Activated T-helper 1 cell treated with anti-CD3 and anti-CD28 coated beads, Interleukin-12 subunit alpha, Interleukin-12 subunit beta, Interleukin-2, Interleukin-4 antibody, amounts not matched to agents 30 ng/mL and 10 ng/mL and 1 ng/mL, durations not matched to agents 14 hours and 24 hours and 36 hours (primary cell): Measurements from ENCODE around the gene SLC25A36. TPM values are rescaled to one million over a fixed set of nuclear protein-coding genes. Genes with fewer than 3 reads are reported as not detected.
A peak's percentile ranks its signal among the peaks of the same experiment; 100 is the strongest.
"Not testable (repeated sequence)": the region's sequence is repeated elsewhere in the genome, so short reads cannot be mapped to it uniquely, and the experiment has no call there.

Source experiments
- DNase-seq: peaks from one replicate; pipeline ENCODE4 v3.0.0; 2021; ENCODE audit warnings: low spot score
- H3K27ac Mint-ChIP-seq: one replicate; pipeline ENCODE4 v1.8.0; 2021; ENCODE audit warnings: mild to moderate bottlenecking, mixed read lengths
- H3K27me3 Mint-ChIP-seq: one replicate; pipeline ENCODE4 v1.8.0; 2022; ENCODE audit warnings: mild to moderate bottlenecking, moderate library complexity, mixed read lengths; ENCODE audit not compliant: insufficient read depth
- H3K36me3 Mint-ChIP-seq: one replicate; pipeline ENCODE4 v1.8.0; 2021; ENCODE audit warnings: low read depth, mixed read lengths
- H3K4me1 Mint-ChIP-seq: one replicate; pipeline ENCODE4 v1.8.0; 2021; ENCODE audit warnings: low read depth, mixed read lengths
- H3K4me3 Mint-ChIP-seq: one replicate; pipeline ENCODE4 v1.8.0; 2021; ENCODE audit warnings: mild to moderate bottlenecking, moderate library complexity, mixed read lengths
- H3K9me3 Mint-ChIP-seq: one replicate; pipeline ENCODE4 v1.8.0; 2021; ENCODE audit warnings: mixed read lengths
- intact Hi-C: fragments of 100-400 bp; cut with micrococcal nuclease; formaldehyde crosslinking; loops from one replicate; pipeline ENCODE4 v1.15.1; 2024
- total RNA-seq: library from RNA; stranded (reverse); gene quantifications from 2 replicates; pipeline ENCODE4 v1.2.3, GENCODE V29; 2022

SLC25A36 gene
- total RNA-seq, 1 donor from 2014 or later: 49.5 TPM

- Mint-ChIP-seq H3K4me1 (no peaks in the 10 kb centered on the region), H3K4me3 (no peak overlapping the region), H3K27me3 (peaks cover 17% of the 10 kb centered on the region), H3K36me3 (no peaks in the 10 kb centered on the region), H3K9me3 (no peaks in the 10 kb centered on the region), H3K27ac (no peak overlapping the region)
- DNase-seq: no peak
- intact Hi-C loops: no loop called here
Observed at GRCh38 chr3:140914384-140914945, 27.2 kb upstream of the SLC25A36 start.

DNA sequence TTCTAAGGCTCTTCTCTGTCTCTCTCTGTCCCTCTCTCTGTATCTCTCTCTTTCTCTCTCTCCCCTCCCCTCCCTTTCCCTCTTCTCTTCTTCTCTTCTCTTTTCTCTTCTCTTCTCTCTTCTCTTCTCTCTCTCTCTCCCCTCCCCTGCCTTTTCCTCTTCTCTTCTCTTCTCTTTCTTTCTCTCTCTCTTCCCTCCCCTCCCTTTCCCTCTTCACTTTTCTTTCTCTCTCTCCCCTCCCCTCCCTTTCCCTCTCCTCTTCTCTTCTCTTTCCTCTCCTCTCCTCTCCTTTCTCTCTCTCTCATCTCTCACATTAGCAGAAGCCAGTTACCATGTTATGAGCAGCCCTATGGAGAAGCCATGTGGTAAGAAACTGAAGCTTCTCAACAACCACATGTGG lies 25.0 kb upstream of the SLC25A36 start:
- Mint-ChIP-seq H3K4me3 (no peak overlapping the region), H3K4me1 (no peaks in the 10 kb centered on the region), H3K36me3 (no peaks in the 10 kb centered on the region), H3K27me3 (peaks cover 25% of the 10 kb centered on the region), H3K27ac (no peak overlapping the region), H3K9me3 (no peaks in the 10 kb centered on the region)
- intact Hi-C loops: no loop called here
- no peak for DNase-seq

GRCh38 chr3:140917772-140918171 lies 23.9 kb upstream of the SLC25A36 start:
- intact Hi-C loops: no loop called here
- Mint-ChIP-seq H3K27me3 (peaks cover 24% of the 10 kb centered on the region), H3K36me3 (no peaks in the 10 kb centered on the region), H3K27ac (no peak overlapping the region), H3K9me3 (no peaks in the 10 kb centered on the region), H3K4me1 (no peaks in the 10 kb centered on the region), H3K4me3 (no peak overlapping the region)
- DNase-seq: no peak

DNA sequence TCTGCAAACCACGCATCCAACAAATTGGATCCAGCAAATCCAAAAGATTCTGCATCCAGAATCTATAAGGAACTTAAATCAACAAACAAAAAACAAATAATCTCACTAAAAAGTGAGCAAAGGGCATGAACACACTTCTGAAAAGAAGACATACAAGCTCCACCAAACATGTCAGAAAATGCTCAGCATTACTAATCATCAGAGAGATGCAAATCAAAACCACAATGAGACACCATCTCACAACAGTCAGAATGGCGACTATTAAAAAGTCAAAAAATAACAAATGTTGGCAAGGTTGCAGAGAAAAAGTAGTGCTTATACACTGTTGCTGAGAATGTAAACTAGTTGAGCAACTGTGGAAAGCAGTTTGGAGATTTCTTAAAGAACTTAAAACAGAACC lies 21.6 kb upstream of the SLC25A36 start:
- Mint-ChIP-seq H3K9me3 (no peaks in the 10 kb centered on the region), H3K4me1 (no peaks in the 10 kb centered on the region), H3K4me3 (no peak overlapping the region), H3K36me3 (no peaks in the 10 kb centered on the region), H3K27ac (no peak overlapping the region), H3K27me3 (peaks cover 19% of the 10 kb centered on the region)
- intact Hi-C loops: no loop called here
- no peak for DNase-seq

DNA sequence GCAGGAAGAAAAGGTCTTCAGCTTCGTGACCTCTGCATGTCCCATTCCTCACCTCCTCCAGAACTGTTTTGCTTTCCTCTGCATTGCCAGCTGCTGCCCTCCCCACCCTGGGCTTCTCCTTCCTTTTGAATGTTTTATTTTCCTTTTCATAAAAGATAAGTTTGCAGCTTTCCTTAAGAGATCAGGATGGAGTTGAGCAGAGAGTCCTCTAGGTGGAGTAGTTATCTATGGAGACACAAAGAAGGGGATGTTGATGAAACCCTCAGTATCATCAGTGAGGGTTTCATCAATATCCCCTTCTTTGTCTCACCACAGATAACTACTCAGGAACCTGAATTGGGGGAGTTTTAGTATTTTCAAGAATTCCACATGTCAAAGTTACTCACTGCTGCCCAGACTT lies 19.0 kb upstream of the SLC25A36 start:
- peaks cover 21% of the 10 kb centered on the region for H3K27me3 Mint-ChIP-seq
- H3K4me3 Mint-ChIP-seq: no peak overlapping the region
- no peaks in the 10 kb centered on the region for H3K4me1 Mint-ChIP-seq
- H3K9me3 Mint-ChIP-seq: no peaks in the 10 kb centered on the region
- DNase-seq: no peak
- H3K27ac Mint-ChIP-seq: no peak overlapping the region
- H3K36me3 Mint-ChIP-seq: no peaks in the 10 kb centered on the region
- intact Hi-C loops: no loop called here

DNA sequence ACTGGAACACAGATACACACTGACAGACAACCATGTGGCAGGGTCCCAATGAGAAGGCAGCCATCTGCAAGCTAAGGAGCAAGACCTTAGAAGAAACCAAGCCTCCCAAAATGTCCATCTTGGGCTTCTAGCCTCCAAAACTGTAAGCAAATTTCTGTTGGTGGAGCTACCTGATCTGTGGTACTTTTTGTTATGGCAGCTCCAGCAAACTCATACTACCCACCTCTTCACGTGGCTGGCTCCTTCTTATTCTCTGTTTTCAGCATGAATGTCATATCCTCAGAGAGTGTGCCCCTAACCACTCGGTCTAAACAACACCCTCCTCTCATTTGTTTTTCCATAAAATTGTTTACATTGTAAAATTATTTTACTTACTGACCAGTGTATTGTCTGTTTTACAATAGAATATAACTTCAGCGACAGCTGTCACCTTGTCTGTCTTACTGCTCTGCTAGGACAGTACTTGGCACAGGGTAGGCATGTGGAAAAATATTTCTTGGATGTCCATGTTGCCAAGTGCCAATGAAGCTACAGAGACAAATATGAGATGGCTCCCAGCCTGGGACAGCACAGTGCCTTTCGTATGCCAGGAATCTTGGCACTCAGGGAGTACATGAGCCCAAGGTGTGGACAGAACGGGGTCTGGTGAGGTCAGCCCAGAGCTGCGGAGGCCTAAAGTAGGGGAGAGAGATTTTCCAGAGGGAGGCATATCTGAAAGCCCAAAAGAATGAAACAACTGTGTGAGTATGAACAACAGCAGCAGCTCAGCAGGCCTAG lies 17.4 kb upstream of the SLC25A36 start:
- H3K9me3 Mint-ChIP-seq: no peaks in the 10 kb centered on the region
- intact Hi-C loops: no loop called here

DNA sequence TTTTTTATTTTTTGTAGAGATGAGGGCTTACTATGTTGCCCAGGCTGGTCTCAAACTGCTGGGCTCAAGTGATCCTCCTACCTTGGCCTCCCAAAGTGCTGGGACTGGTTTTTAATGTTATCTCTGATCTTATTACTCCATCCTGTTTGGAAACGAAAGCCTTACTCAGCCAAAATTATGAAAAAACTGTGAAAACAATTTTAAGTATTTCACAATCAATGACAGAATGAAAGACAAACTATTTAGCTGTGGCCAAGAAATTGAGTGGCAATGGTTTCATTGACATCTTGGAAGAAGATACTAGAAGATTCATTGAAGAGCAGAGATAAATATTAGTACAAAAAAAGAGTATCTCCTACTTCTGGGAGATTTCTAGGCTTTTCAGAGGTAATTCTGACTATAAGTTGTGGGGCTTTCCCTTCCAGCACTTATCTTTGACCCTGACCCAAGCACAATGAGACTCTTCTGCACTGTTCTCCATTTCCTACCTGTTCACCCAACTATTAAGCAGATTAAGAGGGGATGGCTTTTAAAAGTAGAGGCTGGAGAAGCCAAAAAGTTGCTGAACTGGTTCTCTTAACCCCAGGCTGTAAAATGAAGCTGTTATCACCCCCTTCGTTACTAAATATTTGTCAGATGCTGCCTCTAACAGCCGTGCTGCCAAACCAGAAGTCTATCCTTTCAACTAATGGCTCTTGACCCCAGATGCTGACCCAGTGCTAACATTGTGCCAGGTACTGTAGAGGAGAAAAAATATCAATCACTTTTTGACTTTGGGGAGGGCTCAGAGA lies 14.2 kb upstream of the SLC25A36 start:
- no peaks in the 10 kb centered on the region for H3K4me1 Mint-ChIP-seq
- H3K4me3 Mint-ChIP-seq: no peak overlapping the region
- no peaks in the 10 kb centered on the region for H3K36me3 Mint-ChIP-seq
- intact Hi-C loops: no loop called here
- DNase-seq: no peak
- H3K9me3 Mint-ChIP-seq: no peaks in the 10 kb centered on the region
- H3K27me3 Mint-ChIP-seq: peaks cover 21% of the 10 kb centered on the region
- no peak overlapping the region for H3K27ac Mint-ChIP-seq

More for the DNA sequence above, 17.4 kb upstream of the SLC25A36 start:
- Mint-ChIP-seq H3K27me3 (peaks cover 16% of the 10 kb centered on the region), H3K27ac (no peak overlapping the region), H3K4me3 (no peak overlapping the region), H3K36me3 (no peaks in the 10 kb centered on the region), H3K4me1 (no peaks in the 10 kb centered on the region)
- DNase-seq: no peak

DNA sequence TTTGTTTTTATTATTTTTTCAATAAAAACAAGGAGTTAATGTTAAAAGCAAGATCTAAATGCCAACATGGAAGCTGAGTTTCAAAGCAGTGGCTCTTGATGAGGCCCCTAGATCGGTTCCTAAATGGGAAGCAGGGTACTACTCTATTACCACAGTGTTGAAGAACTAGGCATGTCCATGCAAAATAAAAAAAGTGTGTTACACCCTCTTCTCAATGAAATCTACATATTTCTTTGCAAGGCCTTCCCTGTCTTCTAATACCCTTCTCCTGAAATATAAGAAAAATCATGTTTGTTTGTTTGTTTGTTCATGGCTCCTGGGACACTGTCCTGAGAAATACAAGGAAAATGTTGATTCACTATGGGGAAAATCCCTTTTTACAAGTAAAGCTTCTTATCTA lies 12.2 kb upstream of the SLC25A36 start:
- H3K4me1 Mint-ChIP-seq: no peaks in the 10 kb centered on the region
- intact Hi-C loops: no loop called here
- H3K36me3 Mint-ChIP-seq: no peaks in the 10 kb centered on the region
- H3K9me3 Mint-ChIP-seq: no peaks in the 10 kb centered on the region
- H3K4me3 Mint-ChIP-seq: no peak overlapping the region
- no peak overlapping the region for H3K27ac Mint-ChIP-seq
- no peak for DNase-seq
- H3K27me3 Mint-ChIP-seq: peaks cover 21% of the 10 kb centered on the region

GRCh38 chr3:140931016-140931454 lies 10.6 kb upstream of the SLC25A36 start:
- Mint-ChIP-seq H3K36me3 (no peaks in the 10 kb centered on the region), H3K27me3 (peaks cover 19% of the 10 kb centered on the region), H3K4me1 (no peaks in the 10 kb centered on the region), H3K4me3 (no peak overlapping the region), H3K9me3 (peaks cover 3% of the 10 kb centered on the region), H3K27ac (no peak overlapping the region)
- intact Hi-C loops: no loop called here
- DNase-seq: no peak

DNA sequence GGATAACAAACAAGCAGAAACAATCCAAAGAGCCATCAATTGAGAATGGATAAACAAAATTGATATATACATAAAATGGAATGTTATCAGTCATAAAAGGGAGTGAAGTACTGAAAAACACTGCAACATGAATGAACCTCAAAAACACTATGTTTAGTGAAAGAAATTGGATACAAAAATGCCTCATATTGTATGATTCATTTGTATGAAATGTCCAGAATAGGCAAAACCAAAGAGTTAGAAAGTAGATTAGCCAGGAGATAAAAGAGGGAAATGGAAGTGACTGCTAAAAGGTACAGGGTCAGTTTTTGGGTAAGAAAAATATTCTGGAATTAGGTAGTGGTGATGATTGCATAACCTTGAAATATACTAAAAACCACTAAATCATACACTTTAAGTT lies 9.8 kb upstream of the SLC25A36 start:
- no peak for DNase-seq
- Mint-ChIP-seq H3K4me3 (no peak overlapping the region), H3K36me3 (no peaks in the 10 kb centered on the region), H3K27ac (no peak overlapping the region), H3K4me1 (no peaks in the 10 kb centered on the region), H3K9me3 (peaks cover 8% of the 10 kb centered on the region), H3K27me3 (peaks cover 25% of the 10 kb centered on the region)
- intact Hi-C loops: no loop called here

- Mint-ChIP-seq H3K4me3 (no peak overlapping the region), H3K9me3 (peaks cover 8% of the 10 kb centered on the region), H3K4me1 (no peaks in the 10 kb centered on the region), H3K36me3 (no peaks in the 10 kb centered on the region), H3K27me3 (peaks cover 34% of the 10 kb centered on the region), H3K27ac (no peak overlapping the region)
- no peak for DNase-seq
- intact Hi-C loops: no loop called here
Observed at GRCh38 chr3:140933109-140933508, 8.5 kb upstream of the SLC25A36 start.

- DNase-seq: no peak
- Mint-ChIP-seq H3K9me3 (peaks cover 8% of the 10 kb centered on the region), H3K27me3 (peaks cover 34% of the 10 kb centered on the region), H3K4me3 (no peak overlapping the region), H3K4me1 (no peaks in the 10 kb centered on the region), H3K36me3 (no peaks in the 10 kb centered on the region), H3K27ac (no peak overlapping the region)
- intact Hi-C loops: no loop called here
Observed at GRCh38 chr3:140933552-140933951, 8.1 kb upstream of the SLC25A36 start.

DNA sequence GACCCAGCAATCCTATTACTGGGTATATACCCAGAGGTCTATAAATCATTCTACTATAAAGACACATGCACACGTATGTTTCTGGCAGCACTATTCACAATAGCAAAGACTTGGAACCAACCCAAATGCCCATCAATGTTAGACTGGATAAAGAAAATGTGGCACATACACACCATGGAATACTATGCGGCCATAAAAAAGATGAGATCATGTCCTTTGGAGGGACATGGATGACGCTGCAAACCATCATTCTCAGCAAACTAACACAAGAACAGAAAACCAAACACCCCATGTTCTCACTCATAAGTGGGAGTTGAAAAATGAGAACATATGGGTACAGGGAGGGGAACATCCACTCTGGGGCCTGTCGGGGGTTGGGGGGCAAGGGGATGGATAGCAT lies 2.3 kb upstream of the SLC25A36 start:
- intact Hi-C loops, H3K36me3 Mint-ChIP-seq, H3K9me3 Mint-ChIP-seq, DNase-seq, H3K27ac Mint-ChIP-seq: not testable (repeated sequence)
- Mint-ChIP-seq H3K27me3 (peaks cover 21% of the 10 kb centered on the region), H3K4me1 (peaks cover 34% of the 10 kb centered on the region), H3K4me3 (peak overlapping the region; percentile 47)
